B cell (primary cell): ENCODE measurements around the gene TMEM81.
A peak's percentile ranks its signal among the peaks of the same experiment; 100 is the strongest.

Experiments
- EZH2 ChIP-seq: IDR thresholded peaks from 2 replicates; pipeline ENCODE4 v1.6.1; 2012; ENCODE audit warnings: borderline replicate concordance, low read depth, mild to moderate bottlenecking, moderate library complexity, low read length; ENCODE audit not compliant: insufficient read depth, poor library complexity, severe bottlenecking
- TF ChIP-seq, protein P1 (sequence below): fragments of 200-600 bp; IDR thresholded peaks from one replicate; pipeline ENCODE4 v1.8.0; 2022; ENCODE audit warnings: antibody characterized with exemption, mild to moderate bottlenecking

DNA sequence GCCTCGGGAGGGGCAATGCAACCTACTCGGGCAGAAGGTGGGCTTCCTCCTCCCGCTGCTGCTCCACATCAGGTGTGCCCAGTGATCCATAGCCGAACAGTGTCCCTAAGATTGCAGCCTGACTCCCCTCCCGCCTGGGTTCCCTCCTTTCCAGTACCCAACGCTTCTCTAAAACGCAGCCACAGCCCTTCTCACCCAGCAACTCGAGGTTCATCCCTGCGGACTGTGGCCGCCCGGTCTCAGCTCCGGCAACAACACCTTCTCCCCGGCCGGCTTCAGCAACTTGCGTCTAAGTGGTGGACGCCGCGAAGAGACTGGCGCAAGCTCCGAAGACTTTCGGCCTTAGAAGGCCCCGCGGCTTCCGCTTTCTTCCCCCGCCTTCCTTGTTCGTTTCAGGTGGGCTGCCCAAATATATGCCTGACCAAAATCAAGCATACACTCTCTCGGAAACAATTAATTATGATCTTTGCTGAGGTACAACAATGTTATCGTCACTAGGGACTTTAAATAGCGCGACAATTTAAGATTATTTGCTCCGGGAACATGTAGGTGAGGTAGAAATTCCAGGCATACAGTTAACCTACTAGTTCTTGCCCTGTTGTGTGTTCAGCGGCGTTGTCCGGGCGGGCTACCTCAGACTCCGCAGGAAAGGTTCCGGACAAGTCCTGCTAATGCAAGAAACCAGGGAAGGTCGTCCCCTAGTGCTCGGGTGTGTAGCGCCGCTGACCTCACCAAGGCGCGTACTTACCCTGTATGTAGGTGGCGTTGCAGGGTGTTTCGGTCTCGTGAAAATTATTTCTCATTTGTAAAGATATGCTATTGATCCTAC is 37.6 kb upstream of the TMEM81 start, which contains the start of gene RBBP5:
- TF ChIP-seq, protein P1, sequence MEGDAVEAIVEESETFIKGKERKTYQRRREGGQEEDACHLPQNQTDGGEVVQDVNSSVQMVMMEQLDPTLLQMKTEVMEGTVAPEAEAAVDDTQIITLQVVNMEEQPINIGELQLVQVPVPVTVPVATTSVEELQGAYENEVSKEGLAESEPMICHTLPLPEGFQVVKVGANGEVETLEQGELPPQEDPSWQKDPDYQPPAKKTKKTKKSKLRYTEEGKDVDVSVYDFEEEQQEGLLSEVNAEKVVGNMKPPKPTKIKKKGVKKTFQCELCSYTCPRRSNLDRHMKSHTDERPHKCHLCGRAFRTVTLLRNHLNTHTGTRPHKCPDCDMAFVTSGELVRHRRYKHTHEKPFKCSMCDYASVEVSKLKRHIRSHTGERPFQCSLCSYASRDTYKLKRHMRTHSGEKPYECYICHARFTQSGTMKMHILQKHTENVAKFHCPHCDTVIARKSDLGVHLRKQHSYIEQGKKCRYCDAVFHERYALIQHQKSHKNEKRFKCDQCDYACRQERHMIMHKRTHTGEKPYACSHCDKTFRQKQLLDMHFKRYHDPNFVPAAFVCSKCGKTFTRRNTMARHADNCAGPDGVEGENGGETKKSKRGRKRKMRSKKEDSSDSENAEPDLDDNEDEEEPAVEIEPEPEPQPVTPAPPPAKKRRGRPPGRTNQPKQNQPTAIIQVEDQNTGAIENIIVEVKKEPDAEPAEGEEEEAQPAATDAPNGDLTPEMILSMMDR: peak; percentile 73
- TF ChIP-seq EZH2: no peak
